Lower leg skin (tissue), 3 donors: ENCODE data around the gene SCNN1B.

Source experiments
- POLR2A ChIP-seq, 2 donors: fragments of 450-650 bp; IDR thresholded peaks; one replicate each; pipeline ENCODE4 v1.6.1; 2016 to 2017; ENCODE audit warnings: antibody characterized with exemption in 2 of 2, mild to moderate bottlenecking in 1 of 2, moderate library complexity in 1 of 2
- TF ChIP-seq, protein P1 (sequence below), 3 donors: fragments of 450-650 bp; IDR thresholded peaks; one replicate each; pipeline ENCODE4 v1.5.1; 2016; ENCODE audit warnings: antibody characterized with exemption in 3 of 3, mild to moderate bottlenecking in 3 of 3, moderate library complexity in 2 of 3

DNA sequence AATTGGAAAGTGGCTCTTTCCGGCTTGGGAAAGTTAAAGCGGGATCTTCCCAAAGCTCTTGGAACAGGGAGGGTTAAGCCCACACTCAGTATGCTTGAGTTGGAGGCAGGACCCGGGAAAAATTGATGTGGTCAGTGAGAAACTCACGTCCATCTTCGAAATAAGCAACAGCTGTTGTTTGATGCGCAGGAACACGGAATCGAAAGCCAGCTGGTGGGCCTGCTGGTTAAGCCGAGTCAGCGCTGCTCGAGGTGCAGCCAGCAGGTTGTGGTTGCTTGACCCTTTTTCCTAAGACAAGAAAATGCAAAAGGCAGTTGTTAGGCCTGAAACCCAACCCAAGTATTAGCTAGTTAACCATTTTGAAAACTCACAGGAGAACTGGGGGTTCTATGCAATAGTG is 101.4 kb downstream of the SCNN1B start:
- TF ChIP-seq, protein P1, sequence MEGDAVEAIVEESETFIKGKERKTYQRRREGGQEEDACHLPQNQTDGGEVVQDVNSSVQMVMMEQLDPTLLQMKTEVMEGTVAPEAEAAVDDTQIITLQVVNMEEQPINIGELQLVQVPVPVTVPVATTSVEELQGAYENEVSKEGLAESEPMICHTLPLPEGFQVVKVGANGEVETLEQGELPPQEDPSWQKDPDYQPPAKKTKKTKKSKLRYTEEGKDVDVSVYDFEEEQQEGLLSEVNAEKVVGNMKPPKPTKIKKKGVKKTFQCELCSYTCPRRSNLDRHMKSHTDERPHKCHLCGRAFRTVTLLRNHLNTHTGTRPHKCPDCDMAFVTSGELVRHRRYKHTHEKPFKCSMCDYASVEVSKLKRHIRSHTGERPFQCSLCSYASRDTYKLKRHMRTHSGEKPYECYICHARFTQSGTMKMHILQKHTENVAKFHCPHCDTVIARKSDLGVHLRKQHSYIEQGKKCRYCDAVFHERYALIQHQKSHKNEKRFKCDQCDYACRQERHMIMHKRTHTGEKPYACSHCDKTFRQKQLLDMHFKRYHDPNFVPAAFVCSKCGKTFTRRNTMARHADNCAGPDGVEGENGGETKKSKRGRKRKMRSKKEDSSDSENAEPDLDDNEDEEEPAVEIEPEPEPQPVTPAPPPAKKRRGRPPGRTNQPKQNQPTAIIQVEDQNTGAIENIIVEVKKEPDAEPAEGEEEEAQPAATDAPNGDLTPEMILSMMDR (IDR thresholded peaks at IDR 0.05) = no peak
- no peak for TF ChIP-seq POLR2A (IDR thresholded peaks at IDR 0.05)
